Endothelial cell of umbilical vein (primary cell): ENCODE data around the gene ITGA7. TPM values are rescaled to one million over a fixed set of nuclear protein-coding genes. Genes with fewer than 3 reads are reported as not detected.

Experiments used
- BruUV-seq: library from RNA; stranded (reverse); fragments of 400-500 nt; replicated peaks from 2 replicates; lab custom pipeline; 2021; lab: Mats Ljungman, UMichigan
- CTCF ChIA-PET: fragments of 300-600, 350-600 bp; sonication (Branson Sonifier 250); formaldehyde crosslinking; loops from one replicate; lab custom pipeline; 2021; ENCODE audit warnings: antibody characterized with exemption, inconsistent platforms; lab: Charles Lee
- POLR2A ChIA-PET: fragments of 300-600, 350-600 bp; sonication (Branson Sonifier 250); formaldehyde crosslinking; loops from one replicate; lab custom pipeline; 2021; ENCODE audit warnings: antibody characterized with exemption, inconsistent platforms; lab: Charles Lee
- DNase-seq: peaks from one replicate; pipeline ENCODE4 v3.0.0-alpha.2; 2011; ENCODE audit warnings: low read depth, low spot score
- FAIRE-seq: peaks from 2 replicates; lab custom pipeline; 2011; peaks lifted over from hg19 to GRCh38; lab: Jason Lieb, UNC
- H2AFZ ChIP-seq: 2 replicates; pipeline ENCODE4 v1.6.0; 2012; ENCODE audit warnings: low read depth, low read length, control low read depth, inconsistent platforms
- H3K27ac ChIP-seq: 2 replicates; pipeline ENCODE4 v1.5.1; 2011; ENCODE audit warnings: low read depth, mild to moderate bottlenecking, control low read depth, low read length, moderate library complexity; ENCODE audit not compliant: insufficient read depth
- H3K27me3 ChIP-seq, 2 experiments: 2 replicates each; pipeline versions ENCODE4 v1.6.0 to v1.6.1; 2011; ENCODE audit warnings: low read length in 2 of 2, mixed read lengths in 1 of 2; ENCODE audit not compliant: control insufficient read depth in 2 of 2, insufficient read depth in 2 of 2
- H3K36me3 ChIP-seq, 2 experiments: 2 replicates in 1 of 2; 3 replicates in 1 of 2; pipeline ENCODE4 v1.5.1; 2011; ENCODE audit warnings: low read length in 2 of 2, mild to moderate bottlenecking in 1 of 2, moderate library complexity in 1 of 2; ENCODE audit not compliant: control insufficient read depth in 2 of 2, insufficient read depth in 2 of 2; ENCODE audit errors: extremely low read depth in 1 of 2
- H3K4me1 ChIP-seq: 3 replicates; pipeline ENCODE4 v1.5.1; 2011; ENCODE audit warnings: mild to moderate bottlenecking, low read length; ENCODE audit not compliant: control insufficient read depth, insufficient read depth; ENCODE audit errors: extremely low read depth
- H3K4me2 ChIP-seq: 2 replicates; pipeline ENCODE4 v1.6.1; 2011; ENCODE audit warnings: low read length, control low read depth, mixed read lengths; ENCODE audit not compliant: insufficient read depth
- H3K4me3 ChIP-seq, 3 experiments: fragments of 200-600 bp in 1 of 3; sonication (generic), shearing (Covaris generic) in 1 of 3; replicated peaks in 1 of 3; 2 replicates each; pipeline ENCODE4 v1.5.1; 2011 to 2016; ENCODE audit warnings: control low read depth in 3 of 3, low read length in 3 of 3, mild to moderate bottlenecking in 2 of 3, inconsistent platforms in 1 of 3, low read depth in 1 of 3, moderate library complexity in 1 of 3; ENCODE audit not compliant: insufficient read depth in 1 of 3
- H3K79me2 ChIP-seq: 2 replicates; pipeline ENCODE4 v1.6.0; 2012; ENCODE audit warnings: low read length, inconsistent platforms; ENCODE audit not compliant: control insufficient read depth, insufficient read depth
- H3K9ac ChIP-seq: replicated peaks from 2 replicates; pipeline ENCODE3; 2011; ENCODE audit warnings: low read length, control low read depth; ENCODE audit not compliant: insufficient read depth; ENCODE audit errors: extremely low read depth
- H3K9me1 ChIP-seq: replicated peaks from 3 replicates; pipeline ENCODE4 v1.6.0; 2011; ENCODE audit warnings: mild to moderate bottlenecking, low read length; ENCODE audit not compliant: control insufficient read depth, insufficient read depth; ENCODE audit errors: extremely low read depth
- H3K9me3 ChIP-seq: replicated peaks from 2 replicates; pipeline ENCODE4 v1.5.1; 2012; ENCODE audit warnings: low read length, inconsistent platforms; ENCODE audit not compliant: control insufficient read depth, insufficient read depth
- H4K20me1 ChIP-seq: replicated peaks from 2 replicates; pipeline ENCODE3; 2011; ENCODE audit warnings: mild to moderate bottlenecking, low read length; ENCODE audit not compliant: control insufficient read depth, insufficient read depth; ENCODE audit errors: extremely low read depth
- CTCF ChIP-seq, 2 donors: IDR thresholded peaks; 1 replicate in 1 of 2; 2 replicates in 1 of 2; pipeline ENCODE4 v1.5.1; 2011; ENCODE audit warnings: low read length in 2 of 2, mild to moderate bottlenecking in 2 of 2, moderate library complexity in 2 of 2, control low read depth in 1 of 2, inconsistent platforms in 1 of 2, low read depth in 1 of 2; ENCODE audit not compliant: insufficient read depth in 1 of 2; ENCODE audit errors: extremely low read depth in 1 of 2
- EZH2 ChIP-seq: IDR thresholded peaks from 2 replicates; pipeline ENCODE4 v1.6.1; 2012; ENCODE audit warnings: borderline replicate concordance, low read depth, mild to moderate bottlenecking, moderate library complexity, low read length, inconsistent platforms; ENCODE audit not compliant: severe bottlenecking
- FOS ChIP-seq: IDR thresholded peaks from 2 replicates; pipeline ENCODE4 v1.6.1; 2011; ENCODE audit warnings: mild to moderate bottlenecking, low read length, moderate library complexity, borderline replicate concordance; ENCODE audit not compliant: insufficient read depth
- GATA2 ChIP-seq: IDR thresholded peaks from 2 replicates; pipeline ENCODE4 v1.7.0; 2011; ENCODE audit warnings: low read depth, mild to moderate bottlenecking, moderate library complexity, mixed read lengths, low read length; ENCODE audit not compliant: insufficient read length, insufficient read depth
- JUN ChIP-seq: IDR thresholded peaks from 2 replicates; pipeline ENCODE4 v1.6.1; 2011; ENCODE audit warnings: borderline replicate concordance, low read depth; ENCODE audit not compliant: insufficient read length, insufficient read depth
- MAX ChIP-seq: IDR thresholded peaks from 2 replicates; pipeline ENCODE4 v1.6.1; 2011; ENCODE audit not compliant: insufficient read depth, insufficient read length
- MYC ChIP-seq: IDR thresholded peaks from one replicate; pipeline ENCODE4 v1.6.1; 2011; ENCODE audit warnings: mild to moderate bottlenecking, low read depth, low read length
- POLR2A ChIP-seq: IDR thresholded peaks from 2 replicates; pipeline ENCODE4 v1.6.1; 2012; ENCODE audit warnings: low read depth, mild to moderate bottlenecking, control low read depth, low read length
- POLR2AphosphoS5 ChIP-seq: IDR thresholded peaks from 2 replicates; pipeline ENCODE4 v1.6.1; 2012; ENCODE audit warnings: low read depth, mild to moderate bottlenecking, control low read depth, low read length, moderate library complexity; ENCODE audit not compliant: insufficient read depth
- dilution Hi-C: fragments of 300-500 bp; cut with MboI; formaldehyde crosslinking; loops from one replicate; pipeline ENCODE4 v1.15.0; 2019; ENCODE audit warnings: low sequenced_read_pairs; ENCODE audit not compliant: extremely low pct_ligation_motif_present
- intact Hi-C: fragments of 100-400 bp; cut with micrococcal nuclease; formaldehyde crosslinking; loops from one replicate; pipeline ENCODE4 v1.10.0; 2022
- polyA plus RNA-seq, 4 experiments: library from polyadenylated mRNA; depleted of rRNA in 3 of 4; stranded (reverse) in 3 of 4; unstranded in 1 of 4; fragments of >200 nt; gene quantifications; 2 replicates each; pipeline versions ENCODE4 v1.2.1 to v1.2.3, GENCODE V29; 2011 to 2012; ENCODE audit warnings: missing spikeins in 1 of 4
- total RNA-seq: library from RNA; stranded (reverse); gene quantifications from 2 replicates; pipeline ENCODE4 v1.2.3, GENCODE V29; 2021

ITGA7 gene
- total and polyA plus RNA-seq, 2 donors (not counting 3 experiments of a cell fraction or from before 2014, with no cell fraction given), result 0.41 to 0.84 TPM

GRCh38 chr12:55637467-55637866 is 70.2 kb downstream of the ITGA7 start:
- Histone ChIP-seq H3K4me3 (no peak overlapping the region), H3K9me1 (no peaks in the 10 kb centered on the region), H3K27ac (no peak overlapping the region), H3K4me2 (no peak overlapping the region), H3K9ac (no peak overlapping the region), H3K79me2 (no peaks in the 10 kb centered on the region), H3K9me3 (no peaks in the 10 kb centered on the region), H2AFZ (no peak overlapping the region), H3K36me3 (no peaks in the 10 kb centered on the region), H3K27me3 (peaks cover 7 to 8% of the 10 kb centered on the region in 2 experiments), H4K20me1 (no peaks in the 10 kb centered on the region), H3K4me1 (no peaks in the 10 kb centered on the region)
- BruUV-seq, result no TSS peak
- ChIA-PET POLR2A (no interaction called here), CTCF (no interaction called here)
- dilution Hi-C loops, result no loop called here
- no peak for DNase-seq
- intact Hi-C loops, result no loop called here
- no peak for FAIRE-seq
- TF ChIP-seq GATA2 (no peak), MAX (no peak), CTCF (IDR thresholded peaks at IDR 0.05; ENCODE audit: extremely low read depth in 1 of 2, insufficient read depth in 1 of 2, low read depth in 1 of 2, low read length in 2 of 2) (no peak), POLR2A (no peak), EZH2 (no peak), MYC (no peak)

GRCh38 chr12:55636853-55637252 is 70.9 kb downstream of the ITGA7 start, which contains the start of gene OR10P1:
TSS of gene OR10P1 (plus strand) at chr12:55636892. CDS start at chr12:55636892, 0 bp downstream.
- Histone ChIP-seq H3K4me3 (no peak within 1 kb of the TSS), H3K27ac (no peak within 1 kb of the TSS), H3K36me3 (no peaks in the 10 kb centered on the region), H3K27me3 (peaks cover 7 to 8% of the 10 kb centered on the region in 2 experiments), H3K4me1 (no peaks in the 10 kb centered on the region), H3K9me1 (no peaks in the 10 kb centered on the region), H2AFZ (no peak within 1 kb of the TSS), H4K20me1 (no peaks in the 10 kb centered on the region), H3K9ac (no peak within 1 kb of the TSS), H3K79me2 (no peaks in the 10 kb centered on the region), H3K4me2 (no peak within 1 kb of the TSS), H3K9me3 (no peaks in the 10 kb centered on the region)
- dilution Hi-C loops (no loop called here), intact Hi-C loops (no loop called here)
- ChIA-PET CTCF (no interaction called here), POLR2A (no interaction called here)
- BruUV-seq, result no TSS peak
- DNase-seq, result no peak
- TF ChIP-seq POLR2AphosphoS5 (no peak), CTCF (IDR thresholded peaks at IDR 0.05; ENCODE audit: extremely low read depth in 1 of 2, insufficient read depth in 1 of 2, low read depth in 1 of 2, low read length in 2 of 2) (no peak), JUN (no peak), MYC (no peak), GATA2 (no peak), EZH2 (no peak), POLR2A (no peak), FOS (no peak)
- FAIRE-seq, result no peak
